GM12865 (cell line): ENCODE results near the gene KIF2A.

Experiments used
- DNase-seq: peaks from one replicate; pipeline ENCODE4 v3.0.0; 2010; ENCODE audit warnings: low read depth
- H3K4me3 ChIP-seq: 2 replicates; pipeline ENCODE4 v1.5.1; 2011; ENCODE audit warnings: mild to moderate bottlenecking, low read depth, low read length, control low read depth
- TF ChIP-seq, protein P1 (sequence below): IDR thresholded peaks from 2 replicates; pipeline ENCODE4 v1.5.1; 2011; ENCODE audit warnings: low read length, control low read depth, low read depth, inconsistent platforms; ENCODE audit not compliant: insufficient read depth; ENCODE audit errors: missing control alignments

Gene KIF2A

GRCh38 chr5:62281411-62281810 lies 24.6 kb upstream of the KIF2A start:
- no peak for DNase-seq
- H3K4me3 ChIP-seq, result no peak overlapping the region
- TF ChIP-seq, protein P1, sequence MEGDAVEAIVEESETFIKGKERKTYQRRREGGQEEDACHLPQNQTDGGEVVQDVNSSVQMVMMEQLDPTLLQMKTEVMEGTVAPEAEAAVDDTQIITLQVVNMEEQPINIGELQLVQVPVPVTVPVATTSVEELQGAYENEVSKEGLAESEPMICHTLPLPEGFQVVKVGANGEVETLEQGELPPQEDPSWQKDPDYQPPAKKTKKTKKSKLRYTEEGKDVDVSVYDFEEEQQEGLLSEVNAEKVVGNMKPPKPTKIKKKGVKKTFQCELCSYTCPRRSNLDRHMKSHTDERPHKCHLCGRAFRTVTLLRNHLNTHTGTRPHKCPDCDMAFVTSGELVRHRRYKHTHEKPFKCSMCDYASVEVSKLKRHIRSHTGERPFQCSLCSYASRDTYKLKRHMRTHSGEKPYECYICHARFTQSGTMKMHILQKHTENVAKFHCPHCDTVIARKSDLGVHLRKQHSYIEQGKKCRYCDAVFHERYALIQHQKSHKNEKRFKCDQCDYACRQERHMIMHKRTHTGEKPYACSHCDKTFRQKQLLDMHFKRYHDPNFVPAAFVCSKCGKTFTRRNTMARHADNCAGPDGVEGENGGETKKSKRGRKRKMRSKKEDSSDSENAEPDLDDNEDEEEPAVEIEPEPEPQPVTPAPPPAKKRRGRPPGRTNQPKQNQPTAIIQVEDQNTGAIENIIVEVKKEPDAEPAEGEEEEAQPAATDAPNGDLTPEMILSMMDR, result no peak

DNA sequence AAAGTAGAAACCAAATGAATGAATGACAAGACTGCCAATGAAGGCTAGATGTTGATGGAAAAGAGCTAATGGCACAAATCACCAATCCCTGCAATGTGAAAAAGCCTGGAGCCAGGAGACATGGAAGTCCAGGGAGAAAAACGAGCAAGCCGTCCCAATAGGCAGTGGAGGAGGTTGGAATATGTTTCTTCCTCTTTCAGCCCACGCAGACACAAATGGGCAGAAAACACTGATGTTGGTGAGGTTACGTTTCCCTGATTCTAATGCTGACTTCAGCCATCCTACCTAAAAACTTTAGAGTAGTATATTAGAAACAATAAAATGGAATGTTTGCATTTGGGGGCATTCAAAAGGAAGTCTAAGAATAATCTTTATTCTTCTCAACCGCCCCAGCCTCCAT lies 23.9 kb upstream of the KIF2A start:
- TF ChIP-seq, protein P1, result no peak
- H3K4me3 ChIP-seq, result no peak overlapping the region
- no peak for DNase-seq

GRCh38 chr5:62283005-62283404 lies 23.0 kb upstream of the KIF2A start:
- DNase-seq, result no peak
- TF ChIP-seq, protein P1, result no peak
- H3K4me3 ChIP-seq, result no peak overlapping the region

GRCh38 chr5:62283861-62284260 lies 22.1 kb upstream of the KIF2A start:
- no peak overlapping the region for H3K4me3 ChIP-seq
- TF ChIP-seq, protein P1, result no peak
- no peak for DNase-seq

DNA sequence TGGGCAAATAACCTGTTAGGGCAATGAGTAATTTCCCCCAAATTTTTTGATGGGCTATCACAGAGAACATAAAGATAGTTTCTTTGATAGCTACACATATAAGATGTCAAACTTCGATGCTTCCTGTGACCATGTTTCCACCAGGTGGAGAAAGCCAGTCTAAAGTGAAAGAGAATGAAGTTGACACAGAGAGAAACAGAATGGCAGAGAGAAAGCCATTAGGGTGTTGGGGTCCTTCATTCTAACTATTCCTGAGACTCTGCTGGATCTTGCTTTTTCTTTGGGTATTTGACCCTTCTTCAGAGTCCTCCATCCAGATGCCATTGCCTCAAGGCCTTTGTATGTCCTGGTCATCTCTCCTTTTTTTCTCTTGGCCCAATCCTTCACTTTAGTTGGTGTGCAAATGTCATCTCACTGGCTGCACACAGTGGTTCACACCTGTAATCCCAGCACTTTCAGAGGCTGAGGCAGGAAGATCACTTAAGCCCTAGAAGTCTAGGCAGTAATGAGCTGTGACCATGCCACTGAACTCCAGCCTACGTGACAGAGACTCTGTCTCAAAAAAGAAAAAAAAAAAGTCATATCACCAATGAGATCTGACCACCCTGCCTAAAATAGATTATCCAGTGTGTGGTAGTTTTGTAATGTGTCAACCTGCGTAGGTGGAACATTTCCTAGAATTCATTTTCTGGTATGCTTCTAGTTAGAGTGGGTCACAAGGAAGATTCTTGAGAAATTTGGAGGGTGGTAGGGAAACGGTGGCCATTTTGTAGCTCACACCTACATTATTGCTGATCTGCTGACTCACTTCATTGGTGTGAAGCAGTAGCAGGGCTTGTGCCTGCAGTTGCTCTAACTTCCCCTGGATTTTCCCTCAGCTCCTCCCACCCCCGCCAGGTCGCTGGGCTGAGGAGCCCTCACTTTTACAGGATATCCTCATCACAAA lies 20.8 kb upstream of the KIF2A start:
- TF ChIP-seq, protein P1, result no peak
- DNase-seq, result peak; percentile 44
- no peak overlapping the region for H3K4me3 ChIP-seq

- no peak for DNase-seq
- TF ChIP-seq, protein P1, result no peak
- H3K4me3 ChIP-seq, result no peak overlapping the region
Measured at GRCh38 chr5:62286834-62287233, 19.2 kb upstream of the KIF2A start.
